HPDE6-E6E7 (cell line): Measurements from ENCODE around the gene RNF141.

Experiments
- DNase-seq: peaks from one replicate; pipeline ENCODE4 v3.0.0; 2011; ENCODE audit warnings: missing footprints; ENCODE audit errors: extremely low spot score

Gene RNF141

DNA sequence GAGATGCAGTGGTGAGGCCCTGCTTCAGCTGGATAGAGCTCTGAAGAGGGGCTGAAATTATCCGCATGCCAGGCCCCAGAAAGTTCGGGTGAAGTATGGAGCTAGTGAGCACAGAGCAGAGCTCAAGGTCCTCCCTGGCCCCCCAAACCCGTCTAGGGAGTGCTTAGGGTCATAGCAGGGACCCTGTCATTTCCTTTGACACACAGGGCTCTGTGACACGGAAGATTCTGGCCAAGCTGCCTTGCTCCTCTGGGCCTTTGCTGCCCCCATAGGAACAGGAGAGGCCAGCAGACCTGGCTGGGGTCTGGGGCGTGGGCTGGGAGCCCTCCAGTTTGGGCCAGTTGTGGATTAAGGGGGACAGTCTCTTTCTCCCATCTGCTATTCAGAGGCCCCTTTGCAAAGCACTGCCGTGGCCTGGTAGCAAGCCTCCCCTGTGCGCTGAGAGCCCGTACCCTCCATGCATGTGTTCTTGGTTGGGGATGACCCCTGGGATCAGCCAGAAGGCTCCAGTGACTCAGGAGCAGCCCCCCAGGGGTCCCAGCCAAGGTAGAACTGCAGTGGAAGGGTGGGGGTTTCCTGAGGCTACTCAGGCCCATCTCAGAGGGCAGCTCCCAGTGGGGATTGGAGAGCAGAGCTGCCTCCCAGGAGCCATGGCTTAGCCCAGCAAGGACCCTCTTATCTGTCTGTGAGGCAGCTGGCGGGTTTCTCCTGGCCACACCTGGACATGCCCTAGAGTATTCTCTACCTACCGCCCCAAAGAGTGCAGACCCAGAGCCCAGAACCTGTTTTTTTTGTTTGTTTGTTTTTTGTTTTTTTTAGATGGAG is 42.3 kb downstream of the RNF141 start:
- DNase-seq = no peak

DNA sequence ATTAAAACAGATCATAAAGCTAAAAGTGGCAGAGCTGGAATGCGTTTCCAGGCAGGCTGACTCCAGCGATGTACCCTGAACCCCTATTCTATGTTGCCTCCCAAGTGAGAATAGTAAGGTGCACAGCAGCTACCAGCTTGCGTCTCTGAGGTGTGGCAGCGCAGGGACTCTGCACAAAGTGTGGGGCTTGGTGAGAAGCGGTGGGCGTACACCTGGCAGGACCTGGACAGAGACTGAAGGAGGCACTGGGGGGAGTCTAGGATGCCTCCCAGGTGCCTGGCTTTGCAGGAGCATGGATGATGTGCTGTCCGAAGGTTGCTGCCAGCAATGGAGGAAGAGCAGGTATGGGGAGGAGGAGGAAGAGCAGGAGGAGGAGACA is 43.0 kb downstream of the RNF141 start:
- no peak for DNase-seq

DNA sequence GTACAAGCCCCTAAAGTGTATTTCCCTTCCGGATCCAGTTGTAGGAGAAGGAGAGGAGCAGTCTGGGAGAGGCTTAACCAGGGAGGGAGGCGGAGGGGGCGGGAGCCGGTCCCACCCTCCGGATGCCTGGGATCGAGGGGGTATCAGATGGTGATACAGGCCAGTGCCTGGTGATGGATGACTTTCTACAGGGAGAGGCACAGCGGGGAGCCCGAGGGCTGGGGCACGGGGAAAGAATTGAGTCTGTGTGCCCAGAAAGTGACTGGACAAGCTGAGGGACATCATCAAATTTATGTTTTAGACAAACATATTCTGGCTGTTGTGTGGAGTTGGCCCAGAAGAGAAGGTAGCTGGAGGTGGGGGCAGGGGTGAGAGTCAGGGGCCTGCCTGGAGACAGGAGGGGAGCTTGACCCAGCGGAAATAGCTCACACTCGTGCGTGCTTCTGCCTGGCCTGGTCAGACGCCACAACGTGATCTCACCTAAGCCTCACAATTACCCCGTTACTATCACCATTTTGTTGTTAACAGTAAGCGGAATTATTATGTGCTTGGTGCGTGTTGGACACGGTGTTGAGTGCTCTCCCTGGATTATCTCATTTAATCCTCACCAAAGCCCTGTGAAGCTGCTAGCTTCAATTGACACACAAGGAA is 43.5 kb downstream of the RNF141 start:
- DNase-seq = no peak

DNA sequence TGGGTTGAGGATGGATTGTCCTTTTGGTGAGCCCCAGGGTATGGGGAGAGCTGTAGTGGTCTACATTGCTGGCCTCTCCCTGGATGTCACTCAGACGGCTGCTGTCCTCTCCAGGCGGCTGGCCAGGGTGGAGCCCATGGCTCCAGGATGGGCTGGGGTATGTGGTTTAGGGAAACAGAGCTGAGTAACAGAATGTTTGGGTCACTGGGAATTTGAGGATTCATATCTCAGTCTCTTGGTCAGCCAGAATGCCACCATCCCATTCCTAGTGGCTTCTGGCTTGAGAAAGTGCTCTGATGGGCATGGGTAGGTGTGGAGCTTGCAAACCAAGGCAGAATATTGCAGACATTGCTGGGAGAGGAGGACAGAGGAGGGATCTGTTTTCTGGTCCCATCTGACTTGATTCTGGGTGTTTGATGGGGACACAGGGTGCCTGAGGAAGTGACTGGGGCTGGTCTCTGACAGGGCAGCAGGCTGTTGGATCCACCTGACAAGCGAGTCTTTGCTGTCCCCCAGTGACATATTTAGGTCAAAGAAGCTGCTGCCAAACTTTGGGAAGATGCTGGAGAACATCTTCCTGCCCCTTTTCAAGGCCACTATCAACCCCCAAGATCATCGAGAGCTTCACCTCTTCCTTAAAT is 44.6 kb downstream of the RNF141 start:
- DNase-seq = no peak

DNA sequence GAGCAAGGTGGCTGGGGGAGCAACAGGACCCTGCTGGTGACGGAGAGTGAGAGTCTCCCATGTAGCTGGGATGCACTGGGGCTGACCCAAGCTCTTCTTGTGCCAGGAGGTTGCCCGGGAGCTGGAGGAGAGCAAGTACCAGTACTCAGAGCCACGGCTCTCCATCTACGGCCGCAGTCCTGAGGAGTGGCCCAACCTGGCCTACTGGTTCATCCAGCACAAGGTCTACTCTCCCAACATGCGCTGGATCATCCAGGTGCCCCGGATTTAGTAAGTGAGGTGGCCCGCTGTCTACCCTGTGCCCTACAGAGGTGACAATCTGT is 45.6 kb downstream of the RNF141 start:
- DNase-seq = no peak

DNA sequence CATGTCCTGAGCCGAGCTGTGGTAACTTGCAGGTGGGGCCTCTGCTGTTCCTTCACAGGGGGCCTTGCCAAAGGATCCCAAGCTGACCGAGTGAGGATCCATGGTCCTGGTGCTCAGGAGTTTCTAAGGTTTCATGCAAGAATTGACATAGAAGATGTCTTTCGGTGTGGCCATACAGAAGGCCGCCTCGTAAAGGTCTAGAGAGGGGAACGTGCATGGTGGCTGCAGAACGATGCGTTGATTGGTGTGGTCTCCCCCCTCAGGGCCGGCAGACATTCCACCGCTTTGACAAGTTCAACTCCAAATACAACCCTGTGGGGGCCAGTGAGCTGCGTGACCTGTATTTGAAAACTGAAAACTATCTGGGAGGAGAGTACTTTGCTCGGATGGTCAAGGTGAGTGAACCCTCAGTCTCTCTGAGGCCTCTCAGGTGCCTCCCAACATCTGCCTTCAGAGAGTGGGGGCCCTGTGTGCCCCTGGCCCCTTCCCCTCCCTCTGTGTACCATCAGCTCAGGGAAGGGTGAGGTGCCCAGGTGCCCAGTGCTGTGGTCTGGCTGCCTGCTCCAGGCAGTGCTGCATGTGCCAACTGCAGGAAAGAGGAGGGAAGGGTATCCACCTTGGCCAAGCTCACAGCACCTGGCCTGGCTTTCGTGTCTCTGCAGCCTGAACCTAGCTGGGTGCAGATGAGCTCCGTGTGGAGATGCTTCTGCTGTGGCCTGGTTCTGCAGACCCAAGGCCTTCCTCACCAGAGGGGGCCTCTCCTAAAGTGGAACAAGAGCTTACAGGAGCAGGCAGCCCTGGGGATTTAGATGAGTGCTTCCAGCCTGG is 46.1 kb downstream of the RNF141 start:
- no peak for DNase-seq

DNA sequence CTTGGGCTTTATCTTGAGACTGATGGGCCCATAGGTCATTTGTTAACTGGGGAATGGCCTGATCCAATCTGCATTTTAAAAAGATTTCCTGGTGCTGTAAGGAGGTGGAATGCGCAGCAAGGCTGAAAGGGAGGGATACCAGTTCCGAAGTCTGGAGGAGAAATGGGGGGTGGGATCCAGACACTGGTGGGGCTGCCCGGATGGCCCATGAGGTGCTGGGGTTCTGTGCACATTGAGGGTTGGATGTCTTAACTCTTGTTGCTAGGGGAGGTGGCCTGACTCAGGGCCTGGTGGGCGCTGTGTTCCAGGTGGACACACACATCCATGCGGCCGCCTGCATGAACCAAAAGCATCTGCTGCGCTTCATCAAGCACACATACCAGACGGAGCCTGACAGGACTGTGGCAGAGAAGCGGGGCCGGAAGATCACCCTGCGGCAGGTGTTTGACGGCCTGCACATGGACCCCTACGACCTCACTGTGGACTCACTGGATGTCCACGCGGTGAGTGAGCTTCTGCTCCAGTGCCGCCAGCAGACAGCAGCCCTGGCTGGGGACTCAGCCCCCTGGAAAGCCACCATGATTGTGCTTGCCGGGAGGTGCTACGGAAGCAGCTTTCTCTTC is 47.8 kb downstream of the RNF141 start:
- no peak for DNase-seq

DNA sequence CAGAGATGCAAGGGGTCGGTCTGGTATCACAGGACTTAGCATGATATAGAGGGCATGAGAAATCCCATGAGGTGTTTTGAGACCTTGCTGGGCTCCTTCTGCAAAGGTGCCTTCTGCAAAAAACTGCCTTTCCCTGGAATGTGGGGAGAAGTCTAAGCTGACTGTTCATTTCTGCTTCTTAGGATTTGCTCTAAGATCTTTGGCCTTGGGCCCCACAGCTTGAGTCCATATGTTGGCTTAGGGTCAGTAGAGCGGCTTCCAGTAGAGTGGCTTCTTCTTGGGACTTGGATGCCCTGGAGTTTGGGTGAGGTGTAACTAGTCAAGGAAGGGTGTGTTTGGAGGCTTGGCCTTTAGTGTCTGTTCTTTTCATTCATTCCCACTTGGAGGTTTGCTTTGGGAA is 48.9 kb downstream of the RNF141 start:
- DNase-seq = no peak

DNA sequence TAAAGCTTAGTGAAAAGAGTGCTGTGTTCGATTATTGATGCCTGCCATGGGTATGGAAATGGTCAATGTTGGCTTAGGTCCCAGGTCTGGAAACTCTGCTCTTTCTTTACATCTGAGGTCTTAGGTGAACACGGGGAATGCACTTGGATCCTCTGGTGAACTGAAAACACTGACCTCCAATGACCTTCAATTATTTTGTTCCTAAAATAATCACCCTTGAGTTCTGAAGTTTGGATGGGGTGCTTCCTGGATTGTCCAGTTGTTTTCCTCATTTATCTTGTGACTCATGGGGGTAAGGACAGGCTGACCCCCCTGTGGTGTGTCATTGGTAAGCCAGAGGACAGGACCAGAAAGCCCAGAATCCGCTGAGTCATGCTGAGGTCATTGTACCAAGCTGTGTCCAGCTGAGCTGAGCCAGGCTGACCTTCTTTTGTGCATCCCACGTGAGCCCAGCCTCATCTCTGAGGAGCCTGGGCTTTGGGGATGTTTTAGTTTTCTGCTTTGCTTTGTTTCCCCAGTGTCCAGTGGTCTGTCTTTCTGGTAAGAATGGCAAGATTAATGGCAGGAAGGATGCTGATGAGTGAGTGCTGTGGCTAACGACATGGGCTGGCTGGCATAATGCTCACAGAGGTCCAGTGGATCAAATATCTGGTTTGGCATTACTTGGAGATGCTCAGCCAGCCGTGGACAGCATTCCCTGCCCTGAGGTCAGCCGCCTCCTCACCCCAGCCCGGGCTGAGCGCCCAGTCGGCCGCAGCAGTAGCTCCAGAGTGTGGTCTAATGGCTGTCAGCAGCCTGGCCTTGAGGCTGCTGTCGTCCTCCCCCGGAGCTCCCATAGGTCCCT is 50.4 kb downstream of the RNF141 start:
- DNase-seq = peak; percentile 63

DNA sequence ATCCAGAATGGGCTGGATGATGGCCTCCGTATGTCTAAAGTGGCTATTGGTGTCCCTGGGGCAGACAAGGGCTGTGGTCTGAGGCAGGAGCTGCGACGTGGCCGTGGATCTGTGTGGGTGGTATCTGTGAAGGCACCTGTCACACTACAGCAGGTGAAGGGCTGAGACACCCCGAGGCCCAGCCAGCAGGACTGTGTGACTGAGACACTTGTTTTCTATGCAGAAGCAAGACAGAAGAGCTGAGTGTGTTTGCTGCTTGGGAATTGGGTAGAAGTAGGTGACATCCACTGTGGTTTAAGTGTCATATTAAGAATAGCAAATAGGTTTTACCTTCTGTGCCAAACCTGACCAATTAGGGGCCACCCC is 51.0 kb downstream of the RNF141 start:
- no peak for DNase-seq

DNA sequence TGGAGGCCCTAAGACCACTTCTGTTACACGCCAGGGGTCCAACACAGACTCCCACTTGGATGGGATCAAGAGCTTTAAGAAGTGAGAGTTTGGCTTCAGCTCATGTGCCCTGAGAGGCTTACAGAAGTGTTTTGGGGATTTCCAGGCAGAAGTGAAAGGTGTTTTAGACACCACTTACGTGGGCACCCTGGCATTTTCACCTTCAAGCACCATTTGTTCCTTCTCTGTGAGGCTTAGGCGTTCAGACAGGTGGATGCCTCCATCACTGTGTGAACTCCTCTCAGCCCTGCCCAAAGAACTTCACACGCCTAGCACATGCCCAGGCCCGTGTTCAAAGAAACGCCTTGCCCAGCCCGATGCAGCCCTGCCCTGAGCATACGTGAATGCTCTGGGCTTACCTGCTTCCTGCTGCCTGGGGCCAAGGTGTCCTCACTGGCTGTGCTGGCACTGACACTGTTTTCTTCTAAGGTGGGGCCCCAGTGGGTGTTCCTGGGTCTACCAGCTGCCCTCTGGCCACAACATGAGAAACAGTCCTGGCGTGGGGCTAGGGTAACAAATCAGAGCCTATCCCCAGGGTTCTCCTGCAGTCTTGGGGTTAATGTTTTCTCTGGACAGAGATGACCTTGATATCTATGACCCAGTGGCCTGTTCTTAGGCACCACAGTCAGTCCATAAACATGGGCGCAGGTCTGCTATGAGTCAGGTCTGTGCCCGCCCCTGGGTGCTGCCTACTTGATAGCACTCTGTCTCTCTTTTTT is 51.9 kb downstream of the RNF141 start:
- peak; percentile 86 for DNase-seq

DNA sequence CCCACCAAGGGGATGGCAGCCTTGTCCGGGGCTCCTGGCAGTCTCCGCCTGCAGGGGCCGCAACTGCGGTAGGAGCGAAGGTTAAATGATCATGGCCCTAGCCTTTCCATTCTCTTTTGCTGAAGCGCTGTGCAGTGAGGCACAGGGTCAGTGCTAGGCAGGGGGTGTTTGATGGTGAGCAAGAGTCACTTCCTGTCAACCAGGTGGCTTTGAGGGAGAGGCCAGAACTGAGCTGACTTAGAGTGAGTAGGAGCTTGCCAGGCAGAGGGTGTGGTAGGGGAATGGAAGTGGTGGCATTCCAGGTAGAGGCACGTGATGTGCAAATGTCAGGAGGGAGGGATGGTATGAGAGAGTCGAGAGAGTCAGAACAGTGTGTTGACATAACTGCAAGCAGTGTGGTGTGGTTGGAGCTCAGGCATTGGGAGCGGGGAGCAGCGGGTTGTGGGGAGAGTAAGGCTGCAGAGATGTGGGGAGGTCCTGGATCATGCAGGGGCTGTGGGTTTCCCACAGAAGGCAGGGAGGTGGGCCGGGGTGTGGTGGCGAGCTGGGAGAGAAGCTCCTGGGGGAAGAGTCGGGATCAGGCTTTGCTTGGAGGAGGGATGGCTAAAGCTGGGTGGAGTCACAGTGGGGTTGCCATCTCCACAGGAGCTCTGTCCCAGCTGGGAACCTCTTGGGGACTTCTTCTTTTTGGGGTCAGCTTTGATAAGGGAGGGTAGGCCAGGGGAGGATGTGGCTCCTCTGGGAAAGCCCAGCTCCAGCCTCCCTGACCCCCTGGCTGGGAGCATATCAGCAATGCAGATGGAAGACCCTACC is 52.7 kb downstream of the RNF141 start:
- DNase-seq = peak; percentile 92

DNA sequence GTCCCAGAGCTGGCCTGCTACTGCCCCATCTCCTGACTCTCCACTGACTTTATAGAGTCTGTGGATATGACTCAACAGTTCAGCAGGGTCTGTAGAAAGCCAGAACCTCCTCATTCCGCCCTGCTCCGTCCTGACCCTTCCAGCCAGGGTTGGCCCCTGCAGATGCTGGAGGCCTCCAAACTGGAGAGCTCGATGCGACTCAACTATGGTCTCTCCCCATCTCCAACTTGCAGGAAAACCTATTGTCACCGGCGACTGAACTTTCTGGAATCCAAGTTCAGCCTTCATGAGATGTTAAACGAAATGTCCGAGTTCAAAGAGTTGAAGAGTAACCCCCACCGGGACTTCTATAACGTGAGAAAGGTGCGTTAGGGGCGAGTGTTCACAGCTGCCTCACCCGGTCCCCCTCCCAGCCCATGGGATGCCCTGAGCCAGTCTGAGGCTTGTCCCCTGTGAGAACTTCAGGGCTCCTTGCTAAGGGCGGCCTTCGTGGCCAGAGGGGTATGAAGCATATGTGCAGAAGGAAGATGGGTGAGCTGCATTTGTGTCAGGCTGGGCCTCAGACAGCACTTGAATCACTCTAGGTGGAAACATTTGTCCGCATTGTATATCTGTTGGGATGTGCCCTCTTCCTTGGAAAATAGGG is 53.9 kb downstream of the RNF141 start:
- no peak for DNase-seq

DNA sequence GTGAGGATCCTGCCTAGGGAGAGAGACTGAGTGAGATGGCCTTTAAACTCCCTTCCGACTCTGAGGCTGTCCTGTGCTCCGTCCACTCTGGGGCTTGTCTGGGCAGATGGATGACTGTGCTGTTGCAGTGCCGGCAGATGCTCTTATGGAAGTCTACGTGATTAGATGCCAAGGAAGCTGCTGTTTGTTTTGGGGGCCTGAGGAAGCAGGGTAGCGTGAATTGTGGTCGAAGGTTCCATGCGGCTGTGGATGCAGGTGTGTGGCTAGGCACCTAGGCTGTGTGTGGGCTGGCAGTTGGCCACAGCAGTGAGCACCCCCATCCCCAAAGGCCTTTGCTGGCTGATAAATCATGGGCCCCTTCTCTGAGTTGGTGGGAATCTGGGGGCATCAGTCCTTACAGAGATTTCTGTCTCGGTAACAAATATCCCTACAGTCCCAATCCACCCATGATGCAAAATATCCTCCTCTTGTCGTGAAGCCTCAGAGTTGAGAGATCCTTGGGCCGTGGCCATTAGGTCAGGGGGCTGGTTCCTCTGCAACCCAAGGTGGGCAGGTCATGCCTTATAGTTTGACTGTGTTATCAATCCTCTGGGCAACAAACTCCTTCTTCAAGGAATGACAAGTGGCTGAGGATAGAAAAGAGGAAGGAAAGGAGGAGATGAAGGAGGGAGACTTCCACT is 54.7 kb downstream of the RNF141 start:
- no peak for DNase-seq

DNA sequence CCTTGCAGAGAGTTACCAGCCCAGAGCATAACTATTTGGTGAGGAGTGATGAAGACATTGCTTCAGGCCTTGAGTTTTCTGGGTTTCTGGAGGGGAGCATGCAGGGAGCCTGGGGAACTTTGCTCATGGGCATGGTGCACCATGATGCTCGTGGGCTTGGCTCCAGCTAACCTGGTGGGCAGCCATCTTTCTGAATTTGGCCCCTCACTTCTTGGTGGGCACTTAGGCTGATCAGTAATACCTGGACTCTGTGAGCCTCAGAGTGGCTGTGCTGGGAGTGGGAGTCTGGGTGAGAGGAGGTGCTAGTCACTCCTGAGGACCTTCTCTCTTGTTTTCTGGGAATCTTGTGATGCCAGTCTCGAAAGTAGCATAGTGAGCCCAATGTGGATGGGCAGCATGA is 55.3 kb downstream of the RNF141 start:
- no peak for DNase-seq

DNA sequence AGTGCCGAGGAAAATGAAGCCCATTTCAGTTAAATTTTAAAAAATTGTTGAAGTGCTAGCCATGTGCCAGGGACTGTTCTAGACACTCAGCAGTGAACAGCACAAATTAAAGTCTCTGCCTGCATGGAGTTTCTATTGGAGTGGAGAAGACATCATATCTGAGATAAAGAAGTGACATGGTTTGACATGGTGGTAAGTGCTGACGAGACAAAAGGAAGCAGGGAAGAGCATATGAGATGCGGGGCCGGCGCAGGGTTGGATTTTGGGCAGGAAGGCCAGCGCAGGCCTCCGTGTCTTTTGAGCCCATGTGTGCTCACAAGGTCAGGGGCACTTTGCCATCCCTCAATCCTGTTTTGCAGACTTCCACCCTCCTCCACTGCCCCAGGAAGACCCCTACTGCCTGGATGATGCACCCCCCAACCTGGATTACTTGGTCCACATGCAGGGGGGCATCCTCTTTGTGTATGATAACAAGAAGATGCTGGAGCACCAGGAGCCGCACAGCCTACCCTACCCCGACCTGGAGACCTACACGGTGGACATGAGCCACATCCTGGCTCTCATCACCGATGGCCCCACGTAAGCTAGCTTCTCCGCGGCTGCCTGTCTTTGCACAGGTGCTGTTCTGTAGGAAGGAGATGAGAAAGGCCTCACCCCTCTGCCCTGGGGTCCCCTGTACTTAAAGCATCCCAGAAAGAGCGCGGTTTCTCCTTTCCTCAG is 56.4 kb downstream of the RNF141 start:
- no peak for DNase-seq

DNA sequence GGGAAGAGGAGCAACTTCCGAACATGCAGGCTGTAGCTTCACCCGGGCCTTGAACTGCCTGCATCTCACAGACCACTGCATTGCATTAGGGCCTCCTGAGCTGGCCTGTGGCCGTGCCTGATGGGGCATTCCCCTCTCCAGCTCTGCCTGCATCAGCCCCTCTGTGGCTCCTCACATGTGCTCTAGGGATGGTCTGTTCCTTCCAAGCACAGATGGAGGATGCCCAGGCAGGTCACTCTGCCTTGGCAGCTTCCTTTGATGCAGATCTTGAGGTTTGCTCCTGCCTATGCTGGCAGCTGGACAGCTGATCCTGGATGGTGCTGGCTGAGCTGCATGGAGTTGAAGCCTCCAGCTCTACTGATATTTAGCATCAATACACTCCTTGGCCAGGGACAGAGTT is 57.4 kb downstream of the RNF141 start:
- no peak for DNase-seq

DNA sequence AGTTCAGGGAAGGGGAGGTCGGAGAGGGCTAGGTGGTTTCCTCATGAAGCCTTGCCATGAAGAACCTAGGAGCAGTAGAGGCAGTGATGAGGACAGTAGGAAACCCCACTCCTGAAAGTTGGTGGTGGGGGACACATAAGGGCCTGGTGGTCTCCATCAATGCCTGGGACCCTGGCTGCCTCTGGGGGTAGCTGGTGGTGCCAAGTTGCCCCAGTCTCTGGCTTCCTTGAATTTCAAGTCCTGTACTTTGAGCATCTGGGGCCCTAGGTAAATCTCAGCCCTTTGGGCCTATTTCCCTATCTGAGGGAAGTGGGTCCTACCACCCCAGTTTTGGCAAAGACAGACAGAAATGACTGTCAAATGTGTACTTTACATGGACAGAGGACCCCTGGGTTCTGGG is 57.8 kb downstream of the RNF141 start:
- DNase-seq = no peak
